KMS-11 (cell line): Measurements from ENCODE around the gene GYG2.

Experiments
- H2AFZ ChIP-seq: fragments of 200-600 bp; sonication (generic); 2 replicates; pipeline ENCODE4 v1.6.1; 2016; ENCODE audit warnings: antibody characterized with exemption, mixed run types, low read depth
- H3K27ac ChIP-seq: fragments of 200-600 bp; sonication (generic); 2 replicates; pipeline ENCODE4 v1.6.1; 2016; ENCODE audit warnings: mild to moderate bottlenecking, mixed run types
- H3K27me3 ChIP-seq: fragments of 200-600 bp; sonication (generic); 2 replicates; pipeline ENCODE4 v1.6.1; 2017; ENCODE audit warnings: mild to moderate bottlenecking, low read depth, mixed run types, moderate library complexity; ENCODE audit not compliant: insufficient read depth
- H3K36me3 ChIP-seq: fragments of 200-600 bp; sonication (generic); 2 replicates; pipeline ENCODE4 v1.6.1; 2017; ENCODE audit warnings: mild to moderate bottlenecking, mixed run types; ENCODE audit not compliant: insufficient read depth
- H3K4me1 ChIP-seq: fragments of 200-600 bp; sonication (generic); 2 replicates; pipeline ENCODE4 v1.6.1; 2016; ENCODE audit warnings: mild to moderate bottlenecking, low read depth, mixed run types; ENCODE audit not compliant: poor library complexity, severe bottlenecking
- H3K4me2 ChIP-seq: fragments of 200-600 bp; sonication (generic); 2 replicates; pipeline ENCODE4 v1.7.0; 2016; ENCODE audit warnings: mild to moderate bottlenecking, mixed run types
- H3K4me3 ChIP-seq: fragments of 200-600 bp; sonication (generic); IDR thresholded peaks from 2 replicates; pipeline ENCODE4 v1.6.1; 2017; ENCODE audit warnings: low read depth, low read length, mixed read lengths; ENCODE audit not compliant: insufficient read depth
- H3K79me2 ChIP-seq: fragments of 200-600 bp; sonication (generic); 2 replicates; pipeline ENCODE4 v1.6.1; 2016; ENCODE audit warnings: low read depth, mixed run types; ENCODE audit not compliant: insufficient read depth
- H3K9ac ChIP-seq: fragments of 200-600 bp; sonication (generic); 2 replicates; pipeline ENCODE4 v1.6.1; 2016; ENCODE audit warnings: mild to moderate bottlenecking, mixed run types
- H4K20me1 ChIP-seq: fragments of 200-600 bp; sonication (generic); 2 replicates; pipeline ENCODE4 v1.6.1; 2016; ENCODE audit warnings: mild to moderate bottlenecking, mixed run types; ENCODE audit not compliant: insufficient read depth
- TF ChIP-seq, protein P1 (sequence below): fragments of 200-600 bp; sonication (generic); conservative IDR thresholded peaks from 2 replicates; pipeline ENCODE4 v1.6.1; 2017; ENCODE audit warnings: low read depth, mild to moderate bottlenecking, antibody characterized with exemption, low read length, moderate library complexity, mixed read lengths

The GYG2 gene

DNA sequence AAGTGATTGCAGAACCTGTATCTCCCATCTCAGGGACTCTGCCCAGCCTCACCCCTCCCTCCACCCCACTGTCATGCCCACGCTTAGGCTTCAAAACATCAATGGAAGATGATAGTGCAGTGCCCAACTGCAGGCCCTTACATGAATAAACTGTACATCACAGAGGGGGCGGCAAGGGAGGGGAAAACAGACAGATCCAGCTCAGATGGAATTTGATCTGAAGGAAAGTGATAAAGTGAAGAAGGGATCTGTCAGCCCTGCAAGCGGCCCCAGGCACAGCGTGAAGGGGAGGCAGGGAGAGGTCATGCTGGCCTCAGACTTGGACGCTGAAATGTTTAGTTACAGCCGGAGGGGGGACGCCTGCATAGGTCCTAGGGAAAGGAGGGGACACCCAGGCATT, 38.5 kb downstream of the GYG2 start:
- TF ChIP-seq, protein P1, sequence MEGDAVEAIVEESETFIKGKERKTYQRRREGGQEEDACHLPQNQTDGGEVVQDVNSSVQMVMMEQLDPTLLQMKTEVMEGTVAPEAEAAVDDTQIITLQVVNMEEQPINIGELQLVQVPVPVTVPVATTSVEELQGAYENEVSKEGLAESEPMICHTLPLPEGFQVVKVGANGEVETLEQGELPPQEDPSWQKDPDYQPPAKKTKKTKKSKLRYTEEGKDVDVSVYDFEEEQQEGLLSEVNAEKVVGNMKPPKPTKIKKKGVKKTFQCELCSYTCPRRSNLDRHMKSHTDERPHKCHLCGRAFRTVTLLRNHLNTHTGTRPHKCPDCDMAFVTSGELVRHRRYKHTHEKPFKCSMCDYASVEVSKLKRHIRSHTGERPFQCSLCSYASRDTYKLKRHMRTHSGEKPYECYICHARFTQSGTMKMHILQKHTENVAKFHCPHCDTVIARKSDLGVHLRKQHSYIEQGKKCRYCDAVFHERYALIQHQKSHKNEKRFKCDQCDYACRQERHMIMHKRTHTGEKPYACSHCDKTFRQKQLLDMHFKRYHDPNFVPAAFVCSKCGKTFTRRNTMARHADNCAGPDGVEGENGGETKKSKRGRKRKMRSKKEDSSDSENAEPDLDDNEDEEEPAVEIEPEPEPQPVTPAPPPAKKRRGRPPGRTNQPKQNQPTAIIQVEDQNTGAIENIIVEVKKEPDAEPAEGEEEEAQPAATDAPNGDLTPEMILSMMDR = no peak
- Histone ChIP-seq H2AFZ (no peak overlapping the region), H3K27me3 (no peaks in the 10 kb centered on the region), H3K4me1 (no peaks in the 10 kb centered on the region), H3K9ac (no peak overlapping the region), H4K20me1 (no peaks in the 10 kb centered on the region), H3K4me3 (no peak overlapping the region), H3K4me2 (no peak overlapping the region), H3K79me2 (no peaks in the 10 kb centered on the region), H3K27ac (no peak overlapping the region), H3K36me3 (no peaks in the 10 kb centered on the region)

- H2AFZ ChIP-seq = no peak overlapping the region
- H3K4me2 ChIP-seq = no peak overlapping the region
- H3K27ac ChIP-seq = no peak overlapping the region
- H3K79me2 ChIP-seq = no peaks in the 10 kb centered on the region
- TF ChIP-seq, protein P1 = no peak
- no peak overlapping the region for H3K4me3 ChIP-seq
- no peak overlapping the region for H3K9ac ChIP-seq
- H4K20me1 ChIP-seq = no peaks in the 10 kb centered on the region
- no peaks in the 10 kb centered on the region for H3K4me1 ChIP-seq
- no peaks in the 10 kb centered on the region for H3K27me3 ChIP-seq
- no peaks in the 10 kb centered on the region for H3K36me3 ChIP-seq
Observed at GRCh38 chrX:2870650-2871049, 41.9 kb downstream of the GYG2 start.

DNA sequence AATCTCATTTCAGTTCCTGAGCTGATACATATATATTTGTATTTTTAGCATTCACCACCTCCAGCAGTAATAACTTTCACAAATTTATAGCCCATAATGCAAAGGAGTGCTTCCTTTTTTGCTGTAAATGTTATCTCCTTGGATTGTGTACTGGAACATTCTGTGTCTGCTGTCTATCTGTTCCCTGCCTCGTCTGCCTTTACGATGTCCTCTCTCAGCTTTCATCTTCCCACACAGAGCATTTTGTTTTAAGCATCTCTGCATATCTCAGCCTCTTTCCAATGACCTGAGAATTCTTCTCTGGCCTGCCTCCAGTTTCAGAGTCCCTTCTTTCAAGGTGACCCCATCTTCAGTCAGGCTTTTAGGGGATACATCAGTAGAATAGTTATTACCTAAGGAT, 43.1 kb downstream of the GYG2 start:
- H3K36me3 ChIP-seq = no peaks in the 10 kb centered on the region
- H3K4me1 ChIP-seq = no peaks in the 10 kb centered on the region

GRCh38 chrX:2872671-2873277, 44.0 kb downstream of the GYG2 start:
- no peak overlapping the region for H3K27ac ChIP-seq
- no peaks in the 10 kb centered on the region for H4K20me1 ChIP-seq
- H3K4me2 ChIP-seq = no peak overlapping the region
- H3K79me2 ChIP-seq = no peaks in the 10 kb centered on the region
- no peak overlapping the region for H2AFZ ChIP-seq
- no peak overlapping the region for H3K4me3 ChIP-seq
- H3K27me3 ChIP-seq = no peaks in the 10 kb centered on the region
- no peaks in the 10 kb centered on the region for H3K36me3 ChIP-seq
- no peaks in the 10 kb centered on the region for H3K4me1 ChIP-seq
- TF ChIP-seq, protein P1 = no peak
- H3K9ac ChIP-seq = no peak overlapping the region

More for the DNA sequence above, 43.1 kb downstream of the GYG2 start:
- Histone ChIP-seq H3K79me2 (no peaks in the 10 kb centered on the region), H3K4me2 (no peak overlapping the region), H3K9ac (no peak overlapping the region), H3K4me3 (no peak overlapping the region), H4K20me1 (no peaks in the 10 kb centered on the region), H3K27me3 (no peaks in the 10 kb centered on the region), H3K27ac (no peak overlapping the region), H2AFZ (no peak overlapping the region)
- TF ChIP-seq, protein P1 = no peak
